HG03196 (cell line): ENCODE data around the gene AGBL4.
"Not testable (repeated sequence)": the region's sequence is repeated elsewhere in the genome, so short reads cannot be mapped to it uniquely, and the experiment has no call there.

ENCODE experiments used
- ATAC-seq: cut with Tn5 transposase; IDR thresholded peaks from one replicate; pipeline ENCODE4 v1.9.1; 2021; ENCODE audit not compliant: unreplicated experiment

The AGBL4 gene

DNA sequence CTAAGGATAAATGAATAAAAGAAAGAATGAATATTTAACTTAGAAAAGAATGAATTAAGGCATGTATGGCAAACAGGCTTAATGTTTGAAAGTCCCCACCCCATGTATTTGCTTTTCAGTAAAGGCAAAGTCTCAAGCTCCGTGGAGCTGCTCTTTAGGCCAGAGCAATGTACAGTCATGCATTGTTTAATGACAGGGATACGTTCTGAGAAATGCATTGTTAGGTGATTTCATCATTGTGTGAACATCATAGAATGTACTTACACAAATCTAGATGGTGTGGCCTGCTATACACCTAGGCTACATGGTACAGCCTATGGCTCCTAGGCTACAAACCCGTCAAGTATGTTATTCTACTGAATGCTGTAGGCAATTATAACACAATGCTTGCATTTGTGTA is 1500.2 kb downstream of the AGBL4 start:
- no peak for ATAC-seq

DNA sequence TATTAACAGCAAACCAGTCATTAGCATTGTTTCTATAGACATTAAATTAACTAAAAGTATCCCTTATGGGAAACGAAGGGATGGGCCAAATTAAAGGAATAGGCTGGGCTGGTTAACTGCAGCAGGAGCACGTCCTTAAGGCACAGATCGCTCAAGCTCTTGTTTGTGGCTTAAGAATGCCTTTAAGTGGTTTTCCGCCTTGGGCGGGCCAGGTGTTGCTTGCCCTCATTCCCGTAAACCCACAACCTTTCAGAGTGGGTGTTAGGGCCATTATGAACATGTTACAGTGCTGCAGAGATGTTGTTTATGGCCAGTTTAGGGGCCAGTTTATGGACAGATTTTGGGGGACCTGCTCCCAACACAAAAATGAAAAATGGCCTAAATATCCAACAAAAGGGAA is 1503.9 kb downstream of the AGBL4 start:
- not testable (repeated sequence) for ATAC-seq

DNA sequence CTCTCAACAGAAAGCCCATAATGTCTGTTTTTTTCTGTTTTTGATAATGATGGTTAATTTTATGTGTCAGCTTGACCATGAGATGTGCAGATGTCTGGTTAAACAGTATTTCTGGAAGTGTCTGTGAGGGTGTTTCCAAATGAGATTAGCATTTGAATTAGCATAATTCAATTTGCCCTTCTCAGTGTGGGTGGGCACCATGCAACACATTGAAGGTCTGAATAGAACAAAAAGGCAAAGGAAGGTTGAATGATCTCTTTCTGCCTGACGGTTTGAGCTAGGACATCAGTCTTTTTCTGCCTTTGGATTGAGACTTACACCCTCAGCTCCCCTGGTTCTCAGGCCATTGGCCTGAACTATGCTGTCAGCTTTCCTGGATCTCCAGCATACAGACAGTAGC is 1516.9 kb downstream of the AGBL4 start:
- ATAC-seq, result no peak

DNA sequence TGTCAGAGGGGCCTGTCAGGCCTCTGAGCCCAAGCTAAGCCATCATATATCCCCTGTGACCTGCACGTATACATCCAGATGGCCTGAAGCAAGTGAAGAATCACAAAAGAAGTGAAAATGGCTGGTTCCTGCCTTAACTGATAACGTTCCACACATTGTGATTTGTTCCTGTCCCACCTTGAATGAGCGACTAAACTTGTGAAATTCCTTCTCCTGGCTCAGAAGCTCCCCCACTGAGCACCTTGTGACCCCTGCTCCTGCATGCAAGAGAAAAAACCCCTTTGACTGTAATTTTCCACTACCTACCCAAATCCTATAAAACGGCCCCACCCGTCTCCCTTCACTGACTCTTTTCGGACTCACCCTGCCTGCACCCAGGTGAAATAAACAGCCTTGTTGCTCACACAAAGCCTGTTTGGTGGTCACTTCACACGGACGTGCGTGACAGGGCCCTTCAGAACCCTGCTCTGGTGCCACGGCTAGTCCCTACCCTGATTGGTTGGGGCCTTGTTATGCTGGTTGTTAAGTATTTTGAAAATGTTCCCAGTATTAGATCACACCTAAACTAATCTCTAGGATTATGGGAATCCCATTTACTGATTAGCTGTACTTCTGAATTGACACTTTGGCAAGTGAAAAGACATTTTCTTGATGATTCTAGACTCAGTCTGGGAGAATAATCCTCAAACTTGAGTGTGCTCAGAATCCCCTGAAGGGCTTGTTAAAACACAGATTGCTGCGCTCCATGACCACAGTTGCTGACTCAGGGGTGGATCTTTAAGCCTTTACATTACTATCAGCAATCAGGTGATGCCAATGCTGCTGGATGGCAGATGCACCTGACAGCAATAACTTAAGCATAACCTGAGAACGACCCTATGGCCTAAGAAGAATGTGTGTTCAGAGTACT is 1523.0 kb downstream of the AGBL4 start:
- no peak for ATAC-seq

DNA sequence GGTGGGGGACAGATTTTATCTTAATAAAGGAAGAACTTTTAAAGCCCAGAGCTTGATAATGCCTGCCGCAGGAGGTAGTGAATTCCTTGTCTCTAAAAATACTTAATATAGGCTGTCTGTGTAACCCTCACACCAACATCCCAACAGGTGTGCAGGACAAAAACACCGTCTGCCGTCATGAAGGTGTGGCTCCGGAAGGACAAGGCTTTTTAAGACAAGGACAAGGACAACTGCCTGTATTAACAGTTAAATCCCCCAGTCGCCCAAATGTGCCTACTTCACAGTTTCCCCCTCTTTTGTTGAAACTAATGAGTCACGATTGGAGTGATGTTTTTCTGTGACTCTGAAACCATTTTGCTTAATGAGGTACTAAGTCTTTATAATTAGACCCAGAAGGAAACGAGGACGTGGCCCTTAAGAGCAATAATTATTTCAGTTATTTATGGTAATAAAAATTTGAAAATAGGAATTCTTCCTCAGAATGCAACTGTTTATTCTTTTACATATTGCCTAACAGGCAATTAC is 1524.5 kb downstream of the AGBL4 start:
- no peak for ATAC-seq

DNA sequence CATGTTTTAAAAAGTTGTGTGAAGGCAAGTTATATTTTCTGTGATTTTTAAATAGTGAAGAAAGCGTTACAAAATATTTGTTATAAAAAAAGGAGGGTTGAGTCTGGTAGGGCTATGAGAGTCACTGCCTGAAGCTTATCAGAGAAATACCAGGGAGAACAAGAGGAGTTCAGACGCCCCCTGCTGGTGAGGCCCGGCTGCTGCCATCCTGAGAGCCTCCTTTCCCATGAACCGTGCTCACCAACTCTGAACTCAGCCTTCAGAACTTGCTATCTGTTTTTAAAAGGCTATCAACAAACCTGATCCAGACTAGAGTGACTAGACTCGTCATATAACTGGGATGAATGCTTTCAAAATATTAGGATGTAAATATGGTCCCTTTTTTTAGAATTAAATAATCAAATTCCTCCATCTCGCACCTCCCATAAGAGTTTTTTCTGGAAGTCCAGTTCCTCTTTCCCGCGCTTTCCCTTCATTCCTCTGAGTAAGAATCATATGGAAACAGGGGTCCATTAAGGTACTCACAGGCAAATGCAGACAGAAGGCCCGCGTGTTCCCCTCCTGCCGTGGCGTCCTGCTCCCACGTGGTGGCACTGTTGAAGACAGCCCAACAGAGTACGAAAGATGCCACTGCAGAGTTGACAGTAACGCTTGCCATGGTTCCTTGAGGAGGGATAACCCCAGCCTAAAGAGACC is 1525.5 kb downstream of the AGBL4 start:
- ATAC-seq, result peak; percentile 89

DNA sequence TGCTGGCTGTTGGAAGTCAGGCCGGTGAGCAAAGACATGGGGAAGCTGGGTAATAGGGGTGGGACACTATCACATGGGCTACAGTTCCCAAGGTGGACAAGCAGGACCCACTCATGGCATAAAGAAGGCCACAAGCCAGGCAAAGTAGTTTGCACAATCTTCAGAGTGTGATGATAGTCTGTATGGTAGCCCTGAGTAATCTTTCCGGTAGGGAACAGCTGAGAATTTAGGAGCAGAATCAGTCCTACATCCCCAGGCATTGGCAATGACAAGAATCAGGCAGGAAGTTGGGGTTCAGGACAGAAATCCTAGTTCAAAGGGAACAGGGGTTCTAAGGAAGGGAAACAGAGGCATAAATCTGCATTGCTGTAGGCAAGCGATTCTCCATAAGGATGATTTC is 1527.8 kb downstream of the AGBL4 start:
- ATAC-seq, result no peak

DNA sequence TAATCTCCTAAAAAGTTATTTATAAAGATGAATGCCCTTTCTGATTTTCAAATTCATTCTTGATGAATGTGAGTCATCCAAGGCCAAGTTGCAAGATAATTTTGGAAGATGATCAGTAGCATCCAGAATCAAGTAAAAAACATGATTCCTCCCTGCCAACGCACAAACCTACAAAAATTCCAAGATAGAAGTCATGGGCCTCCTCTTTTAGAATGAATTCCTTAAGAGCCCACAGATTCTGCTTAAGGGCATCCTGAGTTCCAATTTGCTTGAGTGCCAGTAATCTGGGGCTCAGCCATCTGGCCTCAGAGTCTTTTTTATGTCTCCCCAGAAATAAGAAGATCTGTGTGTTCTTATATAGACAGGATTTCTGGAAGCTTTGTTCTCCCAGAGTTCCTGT is 1528.6 kb downstream of the AGBL4 start:
- no peak for ATAC-seq

DNA sequence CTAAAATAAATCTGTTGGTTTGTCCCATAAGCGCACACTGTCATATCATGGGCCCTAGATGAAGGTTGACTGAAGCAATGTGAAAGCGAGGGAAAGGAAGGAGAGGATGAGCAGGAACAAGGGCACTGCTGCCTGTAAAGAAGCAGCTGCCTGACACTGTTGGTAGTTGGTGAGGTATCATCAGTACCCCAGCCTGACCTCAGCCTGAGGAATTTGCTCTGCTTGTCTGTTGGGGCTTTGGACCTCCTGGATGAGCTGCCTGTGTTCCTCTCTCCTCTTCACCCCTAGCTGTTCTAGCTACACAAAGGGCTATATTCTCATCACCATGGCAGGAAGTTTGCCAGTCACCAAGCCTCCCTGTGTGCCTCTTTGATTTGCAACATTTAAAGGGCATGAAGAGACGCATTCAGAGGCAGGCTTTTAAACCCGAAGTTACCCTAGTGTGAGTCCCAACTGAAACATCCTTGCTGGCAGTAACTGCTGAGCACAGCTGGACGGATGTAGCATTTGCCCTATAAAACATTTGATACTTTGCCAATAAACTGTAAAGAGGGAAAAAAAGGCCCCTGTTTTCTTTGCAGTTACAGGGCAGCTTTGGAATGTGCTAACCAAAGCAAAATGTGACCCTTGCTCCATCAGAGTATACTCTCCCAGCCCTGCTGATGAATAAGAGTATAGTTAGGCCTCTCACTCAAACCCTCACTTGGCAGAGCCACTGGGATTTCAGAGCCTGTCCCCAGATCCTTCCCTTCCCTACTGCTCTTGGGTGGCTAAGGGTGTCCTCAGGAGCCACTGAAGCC is 1529.6 kb downstream of the AGBL4 start:
- ATAC-seq, result no peak

DNA sequence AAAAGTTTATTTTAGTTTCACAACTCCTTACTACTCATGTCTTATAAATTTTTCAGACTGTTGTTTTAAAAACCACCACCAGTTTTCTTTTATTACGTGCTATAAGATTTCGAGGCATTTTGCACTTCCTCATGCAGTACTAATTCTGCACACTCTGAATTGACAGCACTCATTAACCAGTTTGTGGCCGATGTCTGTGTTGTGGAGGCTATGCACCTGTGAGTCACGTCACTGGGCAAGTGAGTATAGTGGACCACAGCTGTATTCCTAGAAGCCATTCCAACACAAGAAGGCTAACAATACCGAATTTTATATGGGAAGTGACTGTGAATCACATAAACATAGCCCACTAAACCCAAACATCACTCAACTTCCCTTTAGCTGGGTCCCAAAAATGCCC is 1530.7 kb downstream of the AGBL4 start:
- no peak for ATAC-seq

DNA sequence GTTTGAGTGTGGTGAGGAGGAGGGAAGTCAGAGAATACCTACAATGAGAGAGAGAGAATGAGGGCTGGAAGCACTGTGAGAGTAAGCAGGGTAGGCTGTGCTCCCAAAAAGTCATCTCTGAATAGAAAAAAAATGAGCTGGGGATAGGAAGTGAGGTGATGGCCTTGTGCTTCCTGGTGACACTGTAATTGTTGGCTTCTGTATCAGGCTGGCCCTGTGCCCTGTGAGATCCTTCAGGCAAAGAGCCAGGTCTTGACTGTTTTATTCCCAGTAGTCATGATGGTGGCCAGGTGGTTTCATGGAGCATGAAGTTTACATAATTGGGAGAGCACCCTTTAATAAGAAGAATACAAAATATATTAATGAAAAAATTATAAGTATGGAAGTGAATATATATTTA is 1531.4 kb downstream of the AGBL4 start:
- no peak for ATAC-seq

DNA sequence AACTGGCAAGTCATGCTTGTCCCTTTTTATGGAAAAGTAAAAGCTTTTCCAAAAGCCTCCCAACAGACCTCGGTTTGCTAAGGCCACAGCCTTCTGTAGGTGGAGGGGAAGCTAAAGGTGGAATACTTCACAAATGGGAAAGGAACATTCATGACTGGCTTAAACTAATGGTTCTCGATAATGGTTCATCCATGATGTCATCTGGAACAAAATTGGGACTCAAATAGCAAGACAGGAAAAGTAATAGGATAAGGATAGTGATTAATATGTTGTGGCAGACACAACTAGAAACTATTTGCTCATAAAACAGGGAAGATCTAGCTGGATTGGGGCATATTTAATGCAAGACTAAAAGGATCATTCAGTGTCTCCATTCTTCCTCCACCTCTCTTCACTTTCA is 1535.0 kb downstream of the AGBL4 start:
- ATAC-seq, result no peak
